Endometrial microvascular endothelial cells (primary cell): ENCODE data around the gene KCNQ2. TPM values are rescaled to one million over a fixed set of nuclear protein-coding genes. Genes with fewer than 3 reads are reported as not detected.

ENCODE experiments used
- in situ Hi-C: cut with HindIII; loops from 2 replicates; pipeline ENCODE4 v1.10.0; 2017; ENCODE audit warnings: low sequenced_read_pairs, low pct_unique_long_range_greater_than_20kb; ENCODE audit errors: inconsistent ontology term
- total RNA-seq: library from RNA; depleted of rRNA; stranded (reverse); fragments of >200 nt; gene quantifications from one replicate; pipeline ENCODE4 v1.2.3, GENCODE V29; 2015; ENCODE audit errors: inconsistent ontology term

Gene KCNQ2
- total RNA-seq, 1 donor from 2014 or later: not detected

GRCh38 chr20:63503524-63503923 lies 31.1 kb upstream of the KCNQ2 start:
- in situ Hi-C loops: no loop called here

GRCh38 chr20:63502671-63503172 lies 30.3 kb upstream of the KCNQ2 start:
- in situ Hi-C loops: no loop called here

- in situ Hi-C loops: no loop called here
Measured at GRCh38 chr20:63501818-63502670, 29.6 kb upstream of the KCNQ2 start.

- in situ Hi-C loops: no loop called here
Measured at GRCh38 chr20:63500902-63501817, 28.7 kb upstream of the KCNQ2 start.

- in situ Hi-C loops: no loop called here
Measured at GRCh38 chr20:63500151-63500901, 27.9 kb upstream of the KCNQ2 start.

GRCh38 chr20:63499338-63499969 lies 27.0 kb upstream of the KCNQ2 start:
- in situ Hi-C loops: no loop called here

GRCh38 chr20:63498960-63499337 lies 26.5 kb upstream of the KCNQ2 start, which contains the start of gene EEF1A2:
TSS of gene EEF1A2 (minus strand) at chr20:63499083. CDS start at chr20:63497763, 1,320 bp downstream.
- in situ Hi-C loops: no loop called here

- in situ Hi-C loops: no loop called here
Measured at GRCh38 chr20:63497946-63498935, 25.8 kb upstream of the KCNQ2 start.

- in situ Hi-C loops: no loop called here
Measured at GRCh38 chr20:63497138-63497945, 24.9 kb upstream of the KCNQ2 start.

GRCh38 chr20:63496596-63497120 lies 24.2 kb upstream of the KCNQ2 start:
- in situ Hi-C loops: no loop called here

GRCh38 chr20:63495741-63496595 lies 23.5 kb upstream of the KCNQ2 start:
- in situ Hi-C loops: no loop called here

- in situ Hi-C loops: no loop called here
Measured at GRCh38 chr20:63495167-63495720, 22.8 kb upstream of the KCNQ2 start.

GRCh38 chr20:63494420-63495166 lies 22.1 kb upstream of the KCNQ2 start:
- in situ Hi-C loops: no loop called here

- in situ Hi-C loops: no loop called here
Measured at GRCh38 chr20:63494084-63494419, 21.6 kb upstream of the KCNQ2 start.

- in situ Hi-C loops: no loop called here
Measured at GRCh38 chr20:63493563-63494020, 21.1 kb upstream of the KCNQ2 start.
